Measurements from ENCODE around the gene F13A1.
A peak's percentile ranks its signal among the peaks of the same experiment; 100 is the strongest.

DNA sequence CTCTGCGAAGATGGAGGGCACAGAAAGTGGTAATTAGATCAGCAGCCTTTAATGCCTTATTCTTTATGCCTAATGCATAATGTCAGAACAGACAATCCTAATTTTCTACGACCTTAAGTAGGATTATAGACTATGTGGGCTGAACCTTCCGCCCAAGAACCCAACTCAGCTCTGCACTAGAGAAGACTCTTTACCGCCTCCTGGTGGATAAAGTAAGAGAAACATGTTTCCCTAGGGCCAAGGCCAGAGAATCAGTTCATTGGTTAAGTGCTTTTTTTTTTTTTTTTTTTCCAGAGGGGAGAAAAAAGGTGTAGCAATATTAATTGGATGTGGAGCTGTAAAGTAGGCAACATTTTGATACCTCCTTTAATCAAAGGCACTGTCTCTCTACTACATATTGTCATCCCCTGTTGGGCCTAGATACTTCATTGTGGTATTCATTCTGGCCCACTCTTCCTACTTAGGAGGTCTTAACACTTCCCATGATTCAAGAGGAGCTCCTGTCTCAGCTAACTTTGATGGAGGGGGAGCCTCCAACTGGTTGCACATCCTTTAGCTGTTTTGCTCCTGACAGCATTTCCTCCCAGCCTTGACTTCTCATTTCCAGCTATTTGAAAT lies 188.9 kb downstream of the F13A1 start:
- TF ChIP-seq, protein P1, sequence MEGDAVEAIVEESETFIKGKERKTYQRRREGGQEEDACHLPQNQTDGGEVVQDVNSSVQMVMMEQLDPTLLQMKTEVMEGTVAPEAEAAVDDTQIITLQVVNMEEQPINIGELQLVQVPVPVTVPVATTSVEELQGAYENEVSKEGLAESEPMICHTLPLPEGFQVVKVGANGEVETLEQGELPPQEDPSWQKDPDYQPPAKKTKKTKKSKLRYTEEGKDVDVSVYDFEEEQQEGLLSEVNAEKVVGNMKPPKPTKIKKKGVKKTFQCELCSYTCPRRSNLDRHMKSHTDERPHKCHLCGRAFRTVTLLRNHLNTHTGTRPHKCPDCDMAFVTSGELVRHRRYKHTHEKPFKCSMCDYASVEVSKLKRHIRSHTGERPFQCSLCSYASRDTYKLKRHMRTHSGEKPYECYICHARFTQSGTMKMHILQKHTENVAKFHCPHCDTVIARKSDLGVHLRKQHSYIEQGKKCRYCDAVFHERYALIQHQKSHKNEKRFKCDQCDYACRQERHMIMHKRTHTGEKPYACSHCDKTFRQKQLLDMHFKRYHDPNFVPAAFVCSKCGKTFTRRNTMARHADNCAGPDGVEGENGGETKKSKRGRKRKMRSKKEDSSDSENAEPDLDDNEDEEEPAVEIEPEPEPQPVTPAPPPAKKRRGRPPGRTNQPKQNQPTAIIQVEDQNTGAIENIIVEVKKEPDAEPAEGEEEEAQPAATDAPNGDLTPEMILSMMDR (IDR thresholded peaks at IDR 0.05): peak in 3 of 6 experiments; percentile 29 to 38 (median 35)
- no peak for TF ChIP-seq POLR2A (IDR thresholded peaks at IDR 0.05)
